Common myeloid progenitor, CD34-positive (primary cell): ENCODE data around the gene ZNF438.
"Not testable (repeated sequence)": the region's sequence is repeated elsewhere in the genome, so short reads cannot be mapped to it uniquely, and the experiment has no call there.

Experiments
- CTCF ChIA-PET: fragments of 350-600 bp; sonication (Branson Sonifier 250); formaldehyde crosslinking; loops from one replicate; lab custom pipeline; 2021; ENCODE audit warnings: antibody characterized with exemption; lab: Charles Lee
- POLR2A ChIA-PET: fragments of 350-600 bp; sonication (Branson Sonifier 250); formaldehyde crosslinking; loops from one replicate; lab custom pipeline; 2021; ENCODE audit warnings: antibody characterized with exemption; lab: Charles Lee
- DNase-seq, 3 donors: peaks; one replicate each; pipeline versions ENCODE4 v3.0.0 to v3.0.0-alpha.2; 2013
- H3K27ac ChIP-seq, 2 experiments: 1 replicate in 1 of 2; 2 replicates in 1 of 2; pipeline ENCODE4 v1.7.0; 2013; ENCODE audit warnings: inconsistent platforms in 2 of 2, low read length in 2 of 2, mild to moderate bottlenecking in 2 of 2, low read depth in 1 of 2, moderate library complexity in 1 of 2; ENCODE audit not compliant: severe bottlenecking in 2 of 2, insufficient read depth in 1 of 2, poor library complexity in 1 of 2
- H3K27me3 ChIP-seq, 5 experiments: replicated peaks in 2 of 5; 1 replicate in 3 of 5; 2 replicates in 2 of 5; pipeline versions ENCODE4 v1.6.1 to v1.7.0; 2013; ENCODE audit warnings: low read length in 4 of 5, mild to moderate bottlenecking in 2 of 5, moderate library complexity in 2 of 5, inconsistent platforms in 1 of 5; ENCODE audit not compliant: insufficient read depth in 5 of 5, control insufficient read depth in 4 of 5
- H3K36me3 ChIP-seq, 4 experiments: 1 replicate in 2 of 4; 2 replicates in 2 of 4; pipeline versions ENCODE4 v1.6.1 to v1.7.0; 2013; ENCODE audit warnings: low read length in 3 of 4, control low read depth in 1 of 4, mild to moderate bottlenecking in 1 of 4; ENCODE audit not compliant: control insufficient read depth in 4 of 4, insufficient read depth in 4 of 4
- H3K4me1 ChIP-seq, 4 experiments: 1 replicate in 3 of 4; 2 replicates in 1 of 4; pipeline versions ENCODE4 v1.6.1 to v1.7.1; 2013; ENCODE audit warnings: low read length in 3 of 4, mild to moderate bottlenecking in 3 of 4, control low read depth in 1 of 4, inconsistent platforms in 1 of 4, moderate library complexity in 1 of 4; ENCODE audit not compliant: control insufficient read depth in 4 of 4, insufficient read depth in 4 of 4; ENCODE audit errors: control extremely low read depth in 1 of 4
- H3K4me3 ChIP-seq, 7 experiments: 1 replicate in 4 of 7; 2 replicates in 3 of 7; pipeline versions ENCODE4 v1.5.1 to v1.7.0; 2013; ENCODE audit warnings: mild to moderate bottlenecking in 7 of 7, low read length in 6 of 7, moderate library complexity in 6 of 7, inconsistent platforms in 2 of 7, low read depth in 2 of 7, control low read depth in 1 of 7; ENCODE audit not compliant: insufficient read depth in 4 of 7, control insufficient read depth in 1 of 7; ENCODE audit errors: extremely low read depth in 1 of 7
- H3K9me3 ChIP-seq, 5 experiments: 1 replicate in 4 of 5; 2 replicates in 1 of 5; pipeline versions ENCODE4 v1.6.1 to v1.7.1; 2013; ENCODE audit warnings: low read length in 4 of 5, mild to moderate bottlenecking in 2 of 5, inconsistent platforms in 1 of 5, low read depth in 1 of 5, moderate library complexity in 1 of 5; ENCODE audit not compliant: control insufficient read depth in 4 of 5, insufficient read depth in 2 of 5; ENCODE audit errors: control extremely low read depth in 1 of 5
- WGBS: methylation state at CpG from one replicate; pipeline ENCODE4 v1.1.5; 2013; ENCODE audit not compliant: insufficient coverage; 5-methylcytosine and 5-hydroxymethylcytosine counted together

The ZNF438 gene

GRCh38 chr10:30911303-30911863, 120.3 kb downstream of the ZNF438 start:
- H3K4me3 ChIP-seq, result no peak overlapping the region
- no peaks in the 10 kb centered on the region for H3K27me3 ChIP-seq
- H3K4me1 ChIP-seq, result no peaks in the 10 kb centered on the region
- no peak for DNase-seq
- peaks cover 0 to 3% (median 0%) of the 10 kb centered on the region in 4 experiments for H3K36me3 ChIP-seq
- no peaks in the 10 kb centered on the region for H3K9me3 ChIP-seq
- ChIA-PET CTCF (interaction anchor here (0.5 kb wide), 1 partner anchor 76 kb away, joined by 3 read pairs; no protein-coding TSS in a partner anchor), POLR2A (no interaction called here)
- H3K27ac ChIP-seq, result no peak overlapping the region
- 55% methylated on average over 2 of the region's 3 CpGs for WGBS

- DNase-seq, result no peak
- H3K9me3 ChIP-seq, result peaks cover 0 to 4% (median 2%) of the 10 kb centered on the region in 5 experiments
- no peak overlapping the region for H3K4me3 ChIP-seq
- H3K4me1 ChIP-seq, result no peaks in the 10 kb centered on the region
- peaks cover 2 to 3% (median 3%) of the 10 kb centered on the region in 4 experiments for H3K36me3 ChIP-seq
- no peaks in the 10 kb centered on the region for H3K27me3 ChIP-seq
- CTCF ChIA-PET, result no interaction called here
- POLR2A ChIA-PET, result no interaction called here
- WGBS, result no CpG with 5 or more reads among the region's 2 CpGs
- H3K27ac ChIP-seq, result no peak overlapping the region
Observed at GRCh38 chr10:30903397-30904138, 128.1 kb downstream of the ZNF438 start.

GRCh38 chr10:30902621-30903396, 128.9 kb downstream of the ZNF438 start:
- no peaks in the 10 kb centered on the region for H3K27me3 ChIP-seq
- H3K4me3 ChIP-seq, result no peak overlapping the region
- CTCF ChIA-PET, result no interaction called here
- POLR2A ChIA-PET, result no interaction called here
- DNase-seq, result no peak
- no peak overlapping the region for H3K27ac ChIP-seq
- WGBS, result 98% methylated on average over 20 of the region's 37 CpGs
- H3K4me1 ChIP-seq, result no peaks in the 10 kb centered on the region
- H3K36me3 ChIP-seq, result peaks cover 2 to 3% (median 3%) of the 10 kb centered on the region in 4 experiments
- H3K9me3 ChIP-seq, result peaks cover 0 to 4% (median 2%) of the 10 kb centered on the region in 5 experiments

- H3K27ac ChIP-seq, H3K4me3 ChIP-seq, H3K36me3 ChIP-seq, POLR2A ChIA-PET, DNase-seq, CTCF ChIA-PET, H3K27me3 ChIP-seq, H3K9me3 ChIP-seq, H3K4me1 ChIP-seq: not testable (repeated sequence)
- over 99% methylated on average over 17 of the region's 21 CpGs for WGBS
Observed at GRCh38 chr10:30901487-30901886, 130.2 kb downstream of the ZNF438 start.

GRCh38 chr10:30898964-30899363, 132.7 kb downstream of the ZNF438 start:
- Histone ChIP-seq H3K9me3 (peaks cover 0 to 3% (median 2%) of the 10 kb centered on the region in 5 experiments), H3K4me3 (no peak overlapping the region), H3K27ac (no peak overlapping the region), H3K36me3 (peaks cover 0 to 2% (median 1%) of the 10 kb centered on the region in 4 experiments), H3K27me3 (no peaks in the 10 kb centered on the region), H3K4me1 (no peaks in the 10 kb centered on the region)
- POLR2A ChIA-PET, result no interaction called here
- no peak for DNase-seq
- WGBS, result 100% methylated on average over 1 of the region's 1 CpG
- CTCF ChIA-PET, result no interaction called here

GRCh38 chr10:30897547-30897946, 134.1 kb downstream of the ZNF438 start:
- no peak for DNase-seq
- H3K9me3 ChIP-seq, result peaks cover 0 to 3% (median 2%) of the 10 kb centered on the region in 5 experiments
- H3K27ac ChIP-seq, result no peak overlapping the region
- H3K4me3 ChIP-seq, result no peak overlapping the region
- H3K27me3 ChIP-seq, result no peaks in the 10 kb centered on the region
- ChIA-PET CTCF (interaction anchor here (0.6 to 1.1 kb wide), 3 partner anchors 9 to 234 kb away, joined by 3 to 4 read pairs (median 3); no protein-coding TSS in a partner anchor), POLR2A (no interaction called here)
- H3K36me3 ChIP-seq, result peaks cover 0 to 2% (median 1%) of the 10 kb centered on the region in 4 experiments
- no CpG with 5 or more reads among the region's 1 CpG for WGBS
- no peaks in the 10 kb centered on the region for H3K4me1 ChIP-seq
